ENCODE measurements around the gene NXN.
"Not testable (repeated sequence)": the region's sequence is repeated elsewhere in the genome, so short reads cannot be mapped to it uniquely, and the experiment has no call there.

NXN gene

DNA sequence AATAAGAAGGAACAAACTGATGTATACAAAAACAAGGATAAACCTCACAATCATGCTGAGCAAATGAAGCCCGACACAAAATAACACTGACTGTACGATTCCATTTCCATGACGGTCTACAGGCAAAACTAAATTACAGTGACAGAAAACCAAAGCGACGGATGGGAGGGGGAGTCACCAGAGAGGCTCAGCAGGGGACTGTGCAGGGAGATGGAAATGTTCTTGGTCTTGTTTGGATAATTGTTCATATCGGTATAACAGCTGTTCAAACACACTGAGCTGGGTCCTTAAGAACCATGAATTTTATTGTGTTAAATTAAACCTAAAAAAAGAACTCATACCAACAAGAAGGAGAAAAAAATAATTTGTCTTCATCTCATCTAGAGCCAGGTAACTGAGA is 97.8 kb downstream of the NXN start:
- no peak for DNase-seq

DNA sequence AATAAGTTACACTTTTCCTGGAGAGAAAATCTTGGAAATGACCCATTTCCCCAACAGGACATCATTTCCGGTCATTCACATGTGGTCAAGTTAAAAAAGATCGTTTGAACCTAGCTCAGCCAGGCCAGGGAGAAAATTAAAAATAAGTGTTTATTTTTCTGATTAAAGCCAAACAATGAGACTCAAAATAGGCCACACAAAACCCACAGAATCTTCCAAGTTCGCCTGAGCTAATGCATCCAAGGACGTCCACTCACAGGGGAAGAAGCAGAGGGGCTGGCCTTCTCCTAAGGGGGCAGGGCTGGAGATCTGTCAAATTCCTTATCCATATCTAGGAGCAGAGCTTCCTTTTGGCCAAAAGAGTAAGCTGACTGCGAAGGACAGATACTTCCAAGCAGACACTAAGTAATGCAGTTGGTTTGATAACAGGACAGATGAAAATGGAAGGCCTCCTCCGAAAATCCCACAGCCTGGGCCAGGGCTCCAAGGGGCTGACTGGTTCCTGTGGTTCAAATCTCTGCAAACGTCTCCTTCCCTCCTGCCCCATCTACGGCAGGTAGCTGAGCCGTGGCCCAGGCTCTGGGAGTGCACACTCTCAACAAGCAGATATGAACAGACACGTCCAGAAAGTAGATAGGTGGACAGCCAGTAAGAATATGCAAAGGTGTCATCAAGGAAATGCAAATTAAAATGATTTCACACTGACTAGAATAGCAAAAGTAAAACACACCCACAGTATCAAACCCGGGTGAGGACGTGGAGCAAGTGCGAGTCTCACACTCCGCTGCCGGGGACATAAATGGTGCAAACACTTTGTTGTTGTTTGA is 98.9 kb downstream of the NXN start:
- no peak for DNase-seq

DNA sequence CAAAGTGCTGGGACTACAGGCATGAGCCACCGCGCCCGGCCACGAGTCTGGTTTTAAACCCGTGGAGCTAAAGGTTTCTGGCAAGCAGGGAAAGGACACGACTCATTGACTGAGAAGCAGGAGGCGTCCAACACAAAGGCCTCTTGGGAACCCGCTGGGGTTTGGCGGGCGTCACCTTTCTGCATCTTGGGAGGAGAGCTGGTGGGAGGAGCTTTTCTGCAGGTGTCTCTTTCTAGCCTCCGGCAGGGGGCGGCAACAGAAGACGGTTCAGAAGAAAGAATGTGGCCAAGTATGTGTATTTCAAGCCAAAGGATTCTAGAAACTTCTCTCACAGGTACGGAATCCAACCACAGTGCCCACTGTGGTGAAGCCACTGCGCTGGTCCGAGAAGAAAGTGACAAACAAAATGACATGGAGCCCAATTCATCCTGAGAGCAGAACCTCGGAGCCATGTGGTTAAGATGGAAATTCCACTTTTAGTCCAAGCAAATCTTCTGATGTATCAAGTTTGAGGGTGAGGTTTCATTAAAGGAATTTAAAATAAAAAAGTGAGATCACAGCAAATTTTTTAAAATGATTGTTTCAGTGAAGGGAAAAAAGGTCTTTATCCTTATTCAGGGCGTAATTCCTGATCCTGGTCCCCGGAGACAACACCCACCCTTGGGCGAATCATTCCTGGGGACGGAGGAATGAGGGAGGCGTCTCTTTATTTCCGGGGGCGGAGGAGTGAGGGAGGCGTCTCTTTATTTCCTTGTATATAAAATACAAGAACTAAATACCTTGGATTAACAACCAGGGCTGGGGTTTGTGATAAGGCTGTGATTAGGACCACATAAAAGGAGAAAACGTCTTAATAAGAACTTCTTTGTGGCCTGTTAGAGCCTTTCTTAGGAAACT is 99.8 kb downstream of the NXN start:
- no peak for DNase-seq

- DNase-seq = no peak
Observed at GRCh38 chr17:877630-878029, 101.9 kb downstream of the NXN start.

DNA sequence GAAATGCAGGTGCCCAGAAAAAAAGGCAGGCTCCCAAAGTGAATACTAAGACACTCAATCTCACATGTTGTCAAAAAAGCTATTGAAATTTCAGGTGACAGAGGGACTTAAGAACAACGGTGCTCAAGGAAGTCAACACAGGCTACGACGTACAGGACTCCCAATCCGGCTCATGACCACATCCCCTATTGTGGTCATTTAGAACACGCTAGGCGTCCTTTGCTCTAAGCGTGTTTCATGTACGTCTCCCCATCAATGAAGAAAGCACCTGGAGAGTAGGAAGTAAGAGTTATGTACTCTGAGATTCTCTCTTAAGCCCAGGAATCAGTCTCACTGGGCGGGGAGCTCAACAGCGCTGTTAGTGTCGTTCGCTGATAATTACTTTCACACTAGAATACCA is 103.3 kb downstream of the NXN start:
- DNase-seq = no peak

DNA sequence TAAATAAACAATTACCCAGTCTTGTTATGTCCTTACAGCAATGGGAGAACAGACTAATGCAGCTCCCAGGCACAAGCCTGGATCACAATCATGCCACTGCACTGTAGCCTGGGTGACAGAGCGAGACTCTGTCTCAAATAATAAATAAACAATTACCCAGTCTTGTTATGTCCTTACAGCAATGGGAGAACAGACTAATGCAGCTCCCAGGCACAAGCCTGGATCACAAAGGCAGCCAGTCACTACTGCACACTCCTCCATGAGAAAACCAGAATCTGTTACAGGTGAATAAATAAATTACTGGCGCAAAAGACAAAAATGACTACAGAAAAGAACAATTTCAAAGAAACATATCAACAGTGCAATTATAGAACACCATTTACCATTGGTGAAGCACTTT is 105.0 kb downstream of the NXN start:
- not testable (repeated sequence) for DNase-seq

DNA sequence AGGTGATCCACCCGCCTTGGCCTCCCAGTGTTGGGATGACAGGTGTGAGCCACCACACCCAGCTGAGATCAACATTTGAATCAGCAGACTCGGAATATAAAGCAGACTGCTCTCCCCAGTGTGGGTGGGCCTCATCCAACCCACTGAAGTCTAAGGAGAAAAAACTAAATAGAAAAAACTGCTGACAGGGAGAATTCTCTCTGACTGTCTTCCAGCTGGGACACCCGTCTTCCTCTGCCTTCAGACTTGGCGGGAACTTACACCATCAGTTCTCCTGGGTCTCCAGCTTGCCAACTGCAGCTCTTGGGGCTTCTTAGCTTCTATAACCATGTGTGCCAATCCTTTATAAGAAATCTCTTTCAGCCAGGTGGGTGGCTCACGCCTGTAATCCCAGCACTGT is 106.7 kb downstream of the NXN start:
- no peak for DNase-seq

DNA sequence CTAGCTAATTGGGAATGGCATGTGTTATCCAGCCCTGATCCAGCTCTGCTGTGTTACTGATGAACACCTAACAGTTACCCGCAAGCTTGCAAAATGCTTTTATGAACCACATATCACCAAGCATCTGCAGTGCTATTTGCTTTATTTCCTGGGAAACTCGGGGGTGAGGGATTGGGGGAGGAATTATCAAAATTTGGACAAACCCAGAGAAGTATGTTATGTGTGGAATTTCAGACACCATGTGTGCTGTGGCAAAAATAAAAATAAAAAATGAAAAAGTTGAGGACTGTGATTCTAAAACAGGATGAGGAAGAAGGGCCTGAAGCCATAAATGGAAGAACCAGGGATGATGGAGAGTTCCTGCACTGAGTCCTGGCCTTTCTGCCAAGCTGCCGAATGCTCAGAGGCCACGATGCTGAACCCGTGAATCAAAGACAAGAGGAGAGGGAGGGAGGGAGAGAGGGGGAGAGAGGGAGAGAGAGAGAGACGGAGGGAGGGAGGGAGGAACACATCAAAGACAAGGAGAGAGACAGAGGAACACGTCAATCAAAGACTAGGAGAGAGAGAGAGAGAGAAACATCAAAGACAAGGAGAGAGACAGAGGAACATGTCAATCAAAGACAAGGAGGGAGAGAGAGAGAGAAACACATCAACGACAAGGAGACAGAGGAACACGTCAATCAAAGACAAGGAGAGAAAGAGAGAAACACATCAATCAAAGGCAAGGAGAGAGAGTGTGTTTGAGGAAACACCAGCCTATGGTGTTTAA is 107.6 kb downstream of the NXN start:
- no peak for DNase-seq

DNA sequence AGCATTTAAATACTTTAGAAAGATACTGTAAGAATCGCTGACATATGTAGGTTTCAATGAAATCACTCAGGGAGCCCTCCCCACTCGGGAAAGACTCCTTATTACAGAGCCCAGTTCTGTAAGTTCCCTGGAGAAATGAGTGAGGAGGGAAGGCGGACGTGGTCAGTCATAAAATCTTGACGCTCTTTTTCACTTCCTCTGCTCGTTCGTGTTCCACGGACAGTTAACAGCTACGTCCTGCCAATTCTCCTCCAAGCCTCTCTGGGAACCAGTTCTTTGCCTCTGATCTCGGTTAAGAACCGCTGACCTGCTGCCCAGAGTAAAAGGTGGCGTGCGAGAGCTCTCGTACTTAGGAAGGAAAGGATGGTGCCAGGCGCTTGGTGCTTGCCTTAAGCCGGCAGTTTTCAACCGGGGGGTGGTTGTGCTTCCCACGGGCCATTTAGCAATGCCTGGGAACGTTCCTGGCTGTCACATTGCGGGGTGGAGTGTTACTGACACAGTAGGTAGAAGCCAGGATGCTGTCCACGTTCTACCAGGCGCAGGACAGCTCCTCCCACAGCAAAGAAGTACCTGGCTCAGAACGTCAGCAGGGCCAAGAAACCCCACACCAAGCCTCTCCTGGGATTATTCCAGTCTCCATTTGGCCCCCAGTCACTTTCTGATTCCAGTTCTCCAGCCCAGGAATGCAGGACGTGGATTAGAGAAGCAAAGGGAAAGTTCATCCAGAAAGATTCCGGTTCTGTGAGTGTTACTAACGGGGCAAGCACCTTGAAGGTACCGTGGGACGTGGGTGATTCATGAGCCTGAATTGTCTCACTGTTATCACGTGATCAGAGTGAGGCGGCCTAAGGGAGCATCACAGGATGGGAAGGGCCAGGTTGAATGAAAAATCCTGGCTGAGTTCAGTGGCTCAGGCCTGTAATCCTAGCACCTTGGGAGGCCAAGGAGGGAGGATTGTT is 109.7 kb downstream of the NXN start:
- DNase-seq = peak; percentile 75

DNA sequence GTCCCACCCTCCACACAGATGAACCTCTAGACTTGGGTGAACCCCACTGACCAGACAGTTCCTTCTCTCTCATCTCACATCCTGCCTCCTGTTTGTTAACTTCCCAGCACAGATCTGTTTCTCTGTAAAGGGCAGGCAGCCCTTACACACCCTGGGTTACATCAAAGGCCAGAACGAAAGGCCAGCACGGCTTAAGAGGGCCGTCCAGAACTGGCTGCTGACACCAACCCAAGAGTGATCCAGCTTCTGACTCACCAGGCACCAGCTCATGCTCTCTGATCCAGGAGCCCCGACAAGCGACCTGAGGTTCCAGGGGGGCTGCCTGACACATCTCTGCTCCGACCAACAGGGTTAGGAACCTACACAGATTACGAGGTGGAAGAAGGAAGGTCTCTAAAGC is 110.5 kb downstream of the NXN start:
- DNase-seq = peak; percentile 67

DNA sequence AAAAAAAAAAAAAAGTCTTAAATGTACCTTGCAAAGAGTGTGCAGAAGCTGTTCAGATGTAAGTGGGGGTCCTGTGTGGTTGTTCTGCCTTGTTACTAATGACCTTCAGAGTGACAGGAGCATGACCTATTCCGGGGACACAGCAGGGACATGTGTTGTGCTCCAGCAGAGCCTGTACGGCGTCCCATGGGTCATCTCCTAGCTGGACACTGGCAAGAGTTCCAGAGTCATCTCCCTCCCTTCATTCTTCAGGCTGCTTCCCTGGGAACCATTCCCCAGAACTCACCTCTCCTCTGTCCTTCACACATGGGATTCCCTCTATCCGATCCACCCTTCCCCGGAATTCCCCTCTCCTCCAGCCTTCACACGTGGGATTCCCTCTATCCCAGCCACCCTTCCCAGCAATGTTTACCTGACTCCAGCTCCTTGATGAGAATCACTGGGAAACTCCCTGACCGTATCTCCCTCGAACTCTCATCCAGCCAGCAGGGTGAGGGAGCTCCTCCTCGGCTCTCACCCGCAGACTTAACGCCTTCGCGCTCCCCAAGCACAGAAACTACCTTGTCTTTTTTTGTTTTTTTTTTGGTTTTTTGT is 111.6 kb downstream of the NXN start:
- no peak for DNase-seq

DNA sequence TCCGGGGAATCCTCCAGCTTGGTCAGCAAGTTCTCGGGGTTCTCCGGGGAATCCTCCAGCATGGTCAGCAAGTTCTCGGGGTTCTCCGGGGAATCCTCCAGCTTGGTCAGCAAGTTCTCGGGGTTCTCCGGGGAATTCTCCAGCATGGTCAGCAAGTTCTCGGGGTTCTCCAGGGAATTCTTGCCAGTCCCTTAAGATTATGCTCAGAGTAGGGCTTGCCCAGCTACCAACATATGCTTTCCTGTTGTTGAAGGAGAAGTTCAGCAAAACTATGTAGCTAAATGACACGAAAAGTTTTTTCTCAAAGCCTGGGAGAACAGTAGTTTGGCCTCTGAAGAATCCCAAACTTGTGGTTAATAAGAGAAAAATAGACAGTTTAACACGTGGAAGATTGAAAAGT is 112.3 kb downstream of the NXN start:
- not testable (repeated sequence) for DNase-seq

- DNase-seq = no peak
Observed at GRCh38 chr17:866568-867103, 112.9 kb downstream of the NXN start.

- DNase-seq = no peak
Observed at GRCh38 chr17:864315-864714, 115.3 kb downstream of the NXN start.

DNA sequence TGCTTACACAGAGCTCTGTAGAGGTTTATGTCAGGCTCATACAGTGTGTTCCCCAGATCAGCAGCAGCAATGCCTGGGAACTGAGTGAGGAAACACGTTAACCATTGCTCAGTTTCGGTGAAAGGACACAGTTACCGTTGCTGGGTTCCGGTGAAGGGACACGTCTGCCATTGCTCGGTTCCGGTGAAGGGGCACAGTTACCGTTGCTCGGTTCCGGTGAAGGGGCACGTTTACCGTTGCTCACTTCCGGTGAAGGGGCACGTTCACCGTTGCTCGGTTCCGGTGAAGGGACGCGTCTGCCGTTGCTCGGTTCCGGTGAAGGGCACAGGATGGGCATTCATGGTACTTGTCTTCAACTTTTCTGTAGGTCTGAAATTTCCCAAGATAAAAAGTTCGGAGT is 115.7 kb downstream of the NXN start:
- DNase-seq = no peak

DNA sequence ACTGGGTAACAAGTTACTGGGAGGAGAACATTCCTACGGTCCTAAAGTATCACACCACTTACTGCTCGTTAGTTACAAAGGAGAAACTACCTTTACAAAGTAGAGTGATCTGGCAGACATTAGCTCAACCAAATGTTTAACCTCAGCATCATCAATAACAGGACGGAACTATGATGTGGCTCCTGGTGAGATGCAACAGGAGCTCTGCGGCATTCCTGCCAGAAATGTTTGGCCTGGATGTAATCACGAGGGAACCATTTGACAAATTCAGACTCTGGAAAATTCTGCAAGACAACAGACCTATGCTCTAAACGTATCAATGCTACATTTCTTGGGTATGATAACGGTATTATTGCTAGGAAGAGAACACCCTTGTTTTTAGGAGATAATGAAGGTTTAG is 117.0 kb downstream of the NXN start:
- DNase-seq = no peak

- peak; percentile 76 for DNase-seq
Observed at GRCh38 chr17:861364-861763, 118.2 kb downstream of the NXN start.

GRCh38 chr17:860805-861204 is 118.8 kb downstream of the NXN start:
- DNase-seq = no peak

DNA sequence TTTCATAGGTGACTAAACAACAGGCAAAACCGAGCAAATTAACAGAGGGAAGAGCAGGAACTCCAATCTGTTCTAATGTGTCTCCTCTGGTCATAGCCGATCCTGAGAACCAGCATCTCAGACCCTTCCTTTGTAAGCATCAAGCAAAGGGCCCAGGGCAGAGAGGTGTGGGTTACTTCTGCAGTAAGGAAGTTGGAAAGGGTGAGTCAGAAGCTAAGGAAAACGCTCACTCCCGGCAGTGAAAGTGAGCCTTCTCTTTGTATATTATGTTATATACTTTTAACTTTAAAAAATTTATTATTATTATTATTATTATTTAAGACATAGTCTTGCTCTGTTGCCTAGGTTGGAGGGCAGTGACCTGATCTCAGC is 119.8 kb downstream of the NXN start:
- no peak for DNase-seq

DNA sequence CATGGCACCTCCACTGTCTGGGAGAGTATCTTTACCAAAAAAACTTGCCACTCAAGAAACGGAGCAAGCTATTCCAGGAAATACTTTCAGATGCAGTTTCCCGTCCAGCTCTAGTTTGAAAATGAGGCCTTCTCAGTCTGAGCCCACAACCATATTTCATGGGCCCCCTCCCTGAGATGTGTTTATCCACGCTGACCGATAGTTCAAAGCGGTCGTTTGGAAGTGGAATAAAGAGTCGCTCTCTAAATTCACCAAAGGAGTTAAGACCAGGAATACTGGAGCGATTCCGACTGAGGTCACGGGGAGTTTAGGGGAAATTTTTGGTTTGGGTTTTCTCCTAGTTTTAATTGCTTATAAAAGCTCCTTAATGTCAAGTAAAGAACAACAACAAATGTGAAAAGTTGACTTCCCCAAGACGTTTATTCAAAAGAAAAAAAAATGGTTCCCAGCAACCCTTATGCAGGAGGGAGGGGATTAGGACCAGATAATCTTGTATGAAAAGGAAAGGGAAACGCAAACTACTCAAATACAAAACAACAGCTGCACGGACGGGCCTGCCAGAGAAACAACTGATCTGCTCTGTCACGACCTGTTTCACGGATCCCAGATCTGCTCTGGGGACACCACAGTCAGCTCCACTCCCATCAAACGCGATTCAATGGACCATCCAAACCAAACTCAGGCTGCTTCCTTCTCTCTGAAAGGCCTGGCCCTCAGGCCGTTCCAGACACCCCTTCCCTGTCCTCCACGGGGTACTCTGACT is 120.3 kb downstream of the NXN start:
- peak; percentile 82 for DNase-seq

DNA sequence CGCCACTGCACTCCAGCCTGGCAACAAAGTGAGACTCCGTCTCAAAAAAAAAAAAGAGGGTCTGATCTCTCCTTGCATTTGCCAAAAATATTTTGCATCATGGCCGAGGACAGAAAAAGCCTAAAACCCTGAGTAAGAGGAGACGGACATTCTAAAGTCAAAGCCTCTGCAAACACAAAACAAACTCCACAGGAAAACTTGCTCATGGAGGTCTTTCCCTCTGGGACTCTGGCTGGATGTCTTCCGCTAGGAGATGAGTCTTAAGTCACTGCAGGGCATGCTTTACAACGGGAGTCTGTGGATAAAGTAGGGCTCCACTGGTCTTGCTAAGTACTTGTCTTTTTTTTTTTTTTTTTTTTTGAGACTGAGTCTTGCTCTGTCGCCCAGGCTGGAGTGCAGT is 123.4 kb downstream of the NXN start:
- no peak for DNase-seq

Measured in left hindlimb (tissue), 1 donor.